Ishikawa (cell line): Measurements from ENCODE around the gene XRCC3.

Experiments
- CEBPB ChIP-seq: IDR thresholded peaks from 2 replicates; pipeline ENCODE4 v1.6.1; 2012
- CREB1 ChIP-seq: IDR thresholded peaks from 2 replicates; pipeline ENCODE4 v1.6.1; 2012; ENCODE audit warnings: low read depth
- EGR1 ChIP-seq: IDR thresholded peaks from 2 replicates; pipeline ENCODE4 v1.6.1; 2012
- EP300 ChIP-seq: IDR thresholded peaks from 2 replicates; pipeline ENCODE4 v1.6.1; 2012; ENCODE audit warnings: borderline replicate concordance
- FOXM1 ChIP-seq: IDR thresholded peaks from 2 replicates; pipeline ENCODE4 v1.6.1; 2012; ENCODE audit warnings: low read depth, borderline replicate concordance
- MAX ChIP-seq: IDR thresholded peaks from 2 replicates; pipeline ENCODE4 v1.6.1; 2012
- NFIC ChIP-seq: IDR thresholded peaks from 2 replicates; pipeline ENCODE4 v1.6.1; 2012
- RAD21 ChIP-seq: IDR thresholded peaks from 2 replicates; pipeline ENCODE4 v1.6.1; 2012; ENCODE audit warnings: low read depth
- REST ChIP-seq: IDR thresholded peaks from 2 replicates; pipeline ENCODE4 v1.6.1; 2012; ENCODE audit warnings: low read depth, mild to moderate bottlenecking
- TAF1 ChIP-seq: IDR thresholded peaks from 2 replicates; pipeline ENCODE4 v1.6.1; 2012; ENCODE audit warnings: low read depth, mild to moderate bottlenecking
- TCF12 ChIP-seq: IDR thresholded peaks from 2 replicates; pipeline ENCODE4 v1.6.1; 2012; ENCODE audit warnings: low read depth
- TEAD4 ChIP-seq: IDR thresholded peaks from 2 replicates; pipeline ENCODE4 v1.6.1; 2012
- USF1 ChIP-seq: IDR thresholded peaks from 2 replicates; pipeline ENCODE4 v1.6.1; 2012
- YY1 ChIP-seq: IDR thresholded peaks from 2 replicates; pipeline ENCODE4 v1.6.1; 2012; ENCODE audit warnings: low read depth
- ZBTB7A ChIP-seq: IDR thresholded peaks from 2 replicates; pipeline ENCODE4 v1.6.1; 2012; ENCODE audit warnings: low read depth

The XRCC3 gene

GRCh38 chr14:103742499-103743255, 27.4 kb upstream of the XRCC3 start:
- TF ChIP-seq EGR1, result no peak
- no peak for TF ChIP-seq USF1
- TF ChIP-seq ZBTB7A, result no peak
- no peak for TF ChIP-seq EP300
- TF ChIP-seq NFIC, result no peak
- no peak for TF ChIP-seq MAX
- no peak for TF ChIP-seq TCF12
- TF ChIP-seq TEAD4, result no peak
- TF ChIP-seq RAD21, result no peak
- no peak for TF ChIP-seq YY1
- no peak for TF ChIP-seq REST
- no peak for TF ChIP-seq CREB1
- TF ChIP-seq FOXM1, result no peak

GRCh38 chr14:103741876-103742275, 26.6 kb upstream of the XRCC3 start:
- no peak for TF ChIP-seq RAD21

- no peak for TF ChIP-seq TCF12
- no peak for TF ChIP-seq EP300
- no peak for TF ChIP-seq REST
- no peak for TF ChIP-seq USF1
- TF ChIP-seq EGR1, result no peak
- no peak for TF ChIP-seq CEBPB
- no peak for TF ChIP-seq NFIC
- no peak for TF ChIP-seq TAF1
- no peak for TF ChIP-seq FOXM1
- TF ChIP-seq CREB1, result no peak
- no peak for TF ChIP-seq MAX
- TF ChIP-seq RAD21, result no peak
- no peak for TF ChIP-seq YY1
- no peak for TF ChIP-seq TEAD4
- TF ChIP-seq ZBTB7A, result no peak
Observed at GRCh38 chr14:103740991-103741689, 25.9 kb upstream of the XRCC3 start.

- TF ChIP-seq CREB1 (no peak), ZBTB7A (no peak), TAF1 (no peak), EP300 (no peak), YY1 (no peak), TEAD4 (no peak), EGR1 (no peak), RAD21 (no peak), CEBPB (no peak), TCF12 (no peak), FOXM1 (no peak)
Observed at GRCh38 chr14:103739793-103740501, 24.7 kb upstream of the XRCC3 start.

- TF ChIP-seq EP300 (no peak), MAX (no peak), ZBTB7A (no peak), NFIC (no peak), TAF1 (no peak), CEBPB (no peak), EGR1 (no peak), CREB1 (no peak), REST (no peak), YY1 (no peak), USF1 (no peak)
Observed at GRCh38 chr14:103739466-103739792, 24.2 kb upstream of the XRCC3 start.
